Endothelial cell (in vitro differentiated cells): ENCODE measurements around the gene APRT. TPM values are rescaled to one million over a fixed set of nuclear protein-coding genes. Genes with fewer than 3 reads are reported as not detected.
"Not testable (repeated sequence)": the region's sequence is repeated elsewhere in the genome, so short reads cannot be mapped to it uniquely, and the experiment has no call there.

Source experiments
- DNase-seq: peaks from one replicate; pipeline ENCODE4 v3.0.0; 2021; ENCODE audit warnings: low spot score
- H3K27ac Mint-ChIP-seq: one replicate; pipeline ENCODE4 v1.8.0; 2021; ENCODE audit warnings: mixed read lengths, inconsistent platforms; ENCODE audit not compliant: unreplicated experiment
- H3K27me3 Mint-ChIP-seq: one replicate; pipeline ENCODE4 v1.8.0; 2021; ENCODE audit warnings: mild to moderate bottlenecking, moderate library complexity, mixed read lengths, inconsistent platforms; ENCODE audit not compliant: unreplicated experiment
- H3K36me3 Mint-ChIP-seq: one replicate; pipeline ENCODE4 v1.8.0; 2021; ENCODE audit warnings: mild to moderate bottlenecking, low read depth, mixed read lengths, inconsistent platforms; ENCODE audit not compliant: unreplicated experiment
- H3K4me1 Mint-ChIP-seq: one replicate; pipeline ENCODE4 v1.8.0; 2021; ENCODE audit warnings: mild to moderate bottlenecking, mixed read lengths, inconsistent platforms; ENCODE audit not compliant: unreplicated experiment
- H3K4me3 Mint-ChIP-seq: one replicate; pipeline ENCODE4 v1.8.0; 2021; ENCODE audit warnings: mild to moderate bottlenecking, mixed read lengths, inconsistent platforms; ENCODE audit not compliant: unreplicated experiment
- H3K9me3 Mint-ChIP-seq: one replicate; pipeline ENCODE4 v1.8.0; 2021; ENCODE audit warnings: mixed read lengths, inconsistent platforms; ENCODE audit not compliant: unreplicated experiment
- total RNA-seq: library from RNA; stranded (reverse); fragmentation: NEBNext Ultra II Directional; extraction: Animal tissue kit (Norgen Biotek cat#: 25700); gene quantifications from one replicate; pipeline ENCODE4 v1.2.1, GENCODE V29; 2021; ENCODE audit not compliant: unreplicated experiment
- TF ChIP-seq, protein P1 (sequence below): fragments of 200-600 bp; sonication (generic); IDR thresholded peaks from one replicate; pipeline ENCODE4 v1.5.0; 2021; ENCODE audit warnings: antibody characterized with exemption; ENCODE audit not compliant: unreplicated experiment

Gene APRT
- total RNA-seq, 1 donor from 2014 or later = 80.7 TPM

DNA sequence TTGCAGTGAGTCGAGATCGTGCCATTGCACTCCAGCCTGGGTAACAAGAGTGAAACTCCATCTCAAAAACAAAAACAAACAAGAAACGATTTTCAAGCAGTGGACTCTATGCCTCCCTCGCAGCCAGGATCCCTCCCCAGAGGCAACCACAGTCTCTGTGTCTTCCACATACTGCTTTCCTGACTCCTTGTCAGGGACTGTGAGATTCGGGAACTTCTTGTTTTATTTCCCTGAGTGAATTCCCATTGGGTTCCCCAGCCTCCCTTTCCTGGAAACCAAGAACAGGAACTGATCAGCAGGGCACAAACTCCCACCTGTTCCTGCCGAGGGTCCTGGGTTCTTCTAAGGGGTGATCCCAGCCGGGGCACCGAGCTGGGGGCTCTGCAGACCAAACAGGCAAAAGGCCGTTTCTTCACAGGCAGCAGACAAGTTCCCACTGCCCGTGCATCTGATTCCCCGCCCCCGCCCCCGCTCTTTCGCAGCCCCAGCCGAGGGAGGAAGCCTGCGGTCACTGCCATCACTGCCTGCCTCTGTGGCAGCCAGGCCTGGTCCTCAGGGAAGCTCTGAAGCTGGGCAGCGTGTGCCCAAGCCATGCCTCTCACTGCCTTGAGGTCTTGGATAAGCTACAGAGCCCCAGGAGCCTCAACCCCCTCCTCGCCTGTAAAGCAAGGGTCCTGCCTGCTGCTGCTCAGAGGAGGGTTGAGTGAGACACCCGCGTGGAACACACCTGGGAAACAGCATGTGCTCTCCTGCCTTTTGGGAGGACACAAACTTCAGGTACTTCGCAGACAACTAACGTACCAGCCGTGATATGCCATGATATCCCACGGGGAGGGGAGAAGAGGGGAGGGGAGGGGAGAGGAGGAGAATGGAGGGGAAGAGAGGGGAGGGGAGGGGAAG, 21.2 kb downstream of the APRT start:
- no peak for DNase-seq
- Mint-ChIP-seq H3K27ac (no peak overlapping the region), H3K36me3 (no peaks in the 10 kb centered on the region), H3K4me1 (peaks cover 6% of the 10 kb centered on the region), H3K4me3 (no peak overlapping the region), H3K9me3 (no peaks in the 10 kb centered on the region), H3K27me3 (peaks cover 2% of the 10 kb centered on the region)
- TF ChIP-seq, protein P1, sequence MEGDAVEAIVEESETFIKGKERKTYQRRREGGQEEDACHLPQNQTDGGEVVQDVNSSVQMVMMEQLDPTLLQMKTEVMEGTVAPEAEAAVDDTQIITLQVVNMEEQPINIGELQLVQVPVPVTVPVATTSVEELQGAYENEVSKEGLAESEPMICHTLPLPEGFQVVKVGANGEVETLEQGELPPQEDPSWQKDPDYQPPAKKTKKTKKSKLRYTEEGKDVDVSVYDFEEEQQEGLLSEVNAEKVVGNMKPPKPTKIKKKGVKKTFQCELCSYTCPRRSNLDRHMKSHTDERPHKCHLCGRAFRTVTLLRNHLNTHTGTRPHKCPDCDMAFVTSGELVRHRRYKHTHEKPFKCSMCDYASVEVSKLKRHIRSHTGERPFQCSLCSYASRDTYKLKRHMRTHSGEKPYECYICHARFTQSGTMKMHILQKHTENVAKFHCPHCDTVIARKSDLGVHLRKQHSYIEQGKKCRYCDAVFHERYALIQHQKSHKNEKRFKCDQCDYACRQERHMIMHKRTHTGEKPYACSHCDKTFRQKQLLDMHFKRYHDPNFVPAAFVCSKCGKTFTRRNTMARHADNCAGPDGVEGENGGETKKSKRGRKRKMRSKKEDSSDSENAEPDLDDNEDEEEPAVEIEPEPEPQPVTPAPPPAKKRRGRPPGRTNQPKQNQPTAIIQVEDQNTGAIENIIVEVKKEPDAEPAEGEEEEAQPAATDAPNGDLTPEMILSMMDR = no peak

DNA sequence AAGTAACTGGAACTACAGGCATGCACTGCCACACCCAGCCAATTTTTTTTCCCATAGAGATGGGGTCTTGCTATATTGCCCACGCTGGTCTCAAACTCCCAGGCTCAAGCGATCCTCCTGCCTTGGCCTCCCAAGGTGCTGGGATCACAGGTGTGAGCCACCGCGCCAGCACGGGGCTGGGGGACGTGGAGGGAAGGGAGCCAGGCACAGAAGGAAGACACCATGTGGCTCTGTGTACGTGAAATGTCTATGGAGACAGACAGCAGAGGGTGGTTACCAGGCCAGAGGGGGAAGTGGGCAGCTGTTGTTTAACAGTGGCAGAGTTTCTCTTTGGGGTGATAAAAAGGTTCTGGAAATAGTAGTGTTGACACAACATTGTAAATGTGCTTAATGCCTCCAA, 22.1 kb downstream of the APRT start:
- no peak for DNase-seq
- H3K27ac Mint-ChIP-seq = no peak overlapping the region
- peaks cover 2% of the 10 kb centered on the region for H3K27me3 Mint-ChIP-seq
- H3K36me3 Mint-ChIP-seq = no peaks in the 10 kb centered on the region
- peaks cover 6% of the 10 kb centered on the region for H3K4me1 Mint-ChIP-seq
- H3K9me3 Mint-ChIP-seq = no peaks in the 10 kb centered on the region
- no peak overlapping the region for H3K4me3 Mint-ChIP-seq
- TF ChIP-seq, protein P1 = no peak

DNA sequence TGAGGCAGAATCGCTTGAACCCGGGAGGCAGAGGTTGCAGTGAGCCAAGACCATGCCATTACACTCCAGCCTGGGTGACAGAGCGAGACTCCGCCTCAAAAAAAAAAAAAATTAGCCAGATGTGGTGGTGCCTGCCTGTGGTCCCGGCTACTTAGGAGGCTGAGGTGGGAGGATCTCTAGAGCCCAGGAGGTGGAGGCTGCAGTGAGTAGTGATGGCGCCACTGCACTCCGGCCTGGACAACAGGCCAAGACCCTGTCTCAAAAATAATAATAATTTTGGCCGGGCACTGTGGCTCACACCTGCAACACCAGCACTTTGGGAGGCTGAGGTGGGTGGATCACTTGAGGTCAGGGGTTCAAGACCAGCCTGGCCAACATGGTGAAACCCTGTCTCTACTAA, 23.0 kb downstream of the APRT start:
- not testable (repeated sequence) for H3K4me3 Mint-ChIP-seq, H3K27me3 Mint-ChIP-seq, DNase-seq, H3K9me3 Mint-ChIP-seq, H3K36me3 Mint-ChIP-seq, H3K27ac Mint-ChIP-seq, H3K4me1 Mint-ChIP-seq

DNA sequence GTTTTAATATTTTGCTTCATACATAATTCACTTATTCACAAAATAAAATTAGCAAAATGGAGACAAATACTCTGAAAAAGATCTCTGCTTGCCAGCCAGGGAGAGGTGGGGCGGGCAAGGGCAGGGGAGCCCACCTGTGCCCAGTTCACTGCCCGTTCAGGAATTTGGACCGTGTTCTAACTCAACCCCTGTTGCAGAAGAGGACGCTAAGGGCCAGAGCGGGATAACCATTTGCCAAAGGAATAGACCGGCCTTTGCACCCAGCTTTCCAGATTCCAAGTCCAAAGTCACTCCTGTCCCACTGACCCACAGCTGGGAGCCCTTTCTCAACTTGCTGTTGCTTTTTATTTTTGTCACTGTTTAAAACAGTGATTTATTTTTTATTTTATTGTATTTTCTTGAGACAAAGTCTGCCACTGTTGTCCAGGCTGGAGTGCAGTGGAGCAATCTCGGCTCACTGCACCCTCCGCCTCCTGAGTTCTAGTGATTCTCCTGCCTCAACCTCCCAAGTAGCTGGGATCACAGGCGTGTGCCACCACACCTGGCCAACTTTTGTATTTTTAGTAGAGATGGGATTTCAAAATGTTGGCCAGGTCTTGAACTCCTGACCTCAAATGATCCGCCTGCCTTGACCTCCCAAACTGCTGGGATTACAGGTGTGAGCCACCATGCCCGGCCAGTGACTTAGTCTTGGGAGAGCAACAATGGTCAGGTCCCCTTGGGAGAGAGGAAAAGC, 24.0 kb downstream of the APRT start:
- peaks cover 14% of the 10 kb centered on the region for H3K4me1 Mint-ChIP-seq
- DNase-seq = no peak
- no peaks in the 10 kb centered on the region for H3K9me3 Mint-ChIP-seq
- TF ChIP-seq, protein P1 = no peak
- no peak overlapping the region for H3K4me3 Mint-ChIP-seq
- H3K36me3 Mint-ChIP-seq = no peaks in the 10 kb centered on the region
- H3K27ac Mint-ChIP-seq = no peak overlapping the region
- peaks cover 6% of the 10 kb centered on the region for H3K27me3 Mint-ChIP-seq

DNA sequence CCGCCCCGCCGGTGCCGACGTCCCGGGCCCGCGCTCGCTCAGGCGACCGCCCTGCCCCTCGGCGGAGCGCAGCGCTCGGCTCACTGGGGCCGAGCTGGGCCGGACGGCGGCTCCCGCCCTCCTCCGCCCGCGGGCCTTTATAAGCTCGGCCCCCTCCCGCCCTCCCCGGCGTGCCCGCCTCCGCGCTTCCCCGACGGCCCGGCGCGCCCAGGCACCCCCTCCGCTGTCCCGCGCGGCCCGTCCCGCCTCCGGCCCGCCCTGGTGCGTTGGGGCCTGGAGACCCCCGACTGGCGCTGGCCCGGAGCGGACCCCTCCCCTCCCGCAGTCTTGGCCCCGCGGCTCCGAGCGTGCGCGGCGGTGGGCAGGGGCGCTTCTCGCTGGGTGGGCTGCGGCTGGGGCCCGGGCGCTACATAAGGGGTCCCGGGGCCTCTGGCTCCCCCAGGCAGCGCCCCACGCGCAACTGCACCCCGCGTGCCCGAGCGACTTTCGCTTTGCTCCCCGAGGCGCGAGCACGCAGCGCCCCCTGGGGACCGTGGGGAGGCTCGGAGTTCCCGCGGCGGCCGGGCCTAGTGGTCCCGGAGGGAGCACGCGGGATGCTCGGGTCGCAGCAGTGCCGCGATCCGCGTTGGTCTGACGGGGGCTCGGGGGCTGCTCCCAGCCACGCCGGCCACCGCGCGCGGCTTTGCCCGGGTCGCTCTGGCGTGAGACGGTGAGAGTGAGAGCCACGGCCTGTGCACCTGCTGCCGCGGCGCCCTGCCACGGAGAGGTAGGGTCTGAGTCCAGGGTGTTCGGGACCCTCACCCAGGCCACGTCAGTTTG, 26.4 kb downstream of the APRT start, which contains the start of gene PIEZO1:
TSS of gene PIEZO1 (minus strand) at position 115 of the 819 bp plus-strand sequence. CDS start 256 bp downstream, outside the sequence.
- Mint-ChIP-seq H3K27ac (peak within 1 kb of the TSS; percentile 89), H3K4me1 (peaks cover 34% of the 10 kb centered on the region), H3K4me3 (peak within 1 kb of the TSS; percentile 90), H3K27me3 (peaks cover 6% of the 10 kb centered on the region), H3K36me3 (no peaks in the 10 kb centered on the region), H3K9me3 (no peaks in the 10 kb centered on the region)
- DNase-seq = peak; percentile 79
- TF ChIP-seq, protein P1 = peak; percentile 77
